Neural progenitor cell (in vitro differentiated cells): Measurements from ENCODE around the gene AMZ2. TPM values are rescaled to one million over a fixed set of nuclear protein-coding genes. Genes with fewer than 3 reads are reported as not detected.
"Not testable (repeated sequence)": the region's sequence is repeated elsewhere in the genome, so short reads cannot be mapped to it uniquely, and the experiment has no call there.

Experiments
- DNase-seq: peaks from one replicate; pipeline ENCODE4 v3.0.0-alpha.2; 2016; ENCODE audit warnings: low spot score
- H2AFZ ChIP-seq: fragments of 200-600 bp; sonication (generic); replicated peaks from 2 replicates; pipeline ENCODE4 v1.6.1; 2016; ENCODE audit warnings: antibody characterized with exemption
- H3F3A ChIP-seq: fragments of 200-600 bp; sonication (generic); 2 replicates; pipeline ENCODE4 v1.6.1; 2016; ENCODE audit warnings: antibody characterized with exemption, low read depth
- H3K27ac ChIP-seq: fragments of 200-600 bp; sonication (generic); 2 replicates; pipeline ENCODE4 v1.5.1; 2016; ENCODE audit warnings: mild to moderate bottlenecking
- H3K27me3 ChIP-seq: fragments of 200-600 bp; sonication (generic); 2 replicates; pipeline ENCODE4 v1.6.1; 2016; ENCODE audit warnings: mild to moderate bottlenecking, moderate library complexity
- H3K36me3 ChIP-seq: fragments of 200-600 bp; sonication (generic); 2 replicates; pipeline ENCODE4 v1.5.1; 2016
- H3K4me1 ChIP-seq: fragments of 200-600 bp; sonication (generic); 2 replicates; pipeline ENCODE4 v1.6.1; 2016; ENCODE audit warnings: mixed run types
- H3K4me2 ChIP-seq: fragments of 200-600 bp; sonication (generic); 2 replicates; pipeline ENCODE4 v1.6.1; 2016
- H3K4me3 ChIP-seq: fragments of 200-600 bp; sonication (generic); 2 replicates; pipeline ENCODE4 v1.5.1; 2016
- H3K79me2 ChIP-seq: fragments of 200-600 bp; sonication (generic); 2 replicates; pipeline ENCODE4 v1.6.1; 2016; ENCODE audit warnings: low read depth
- H3K9ac ChIP-seq: fragments of 200-600 bp; sonication (generic); 2 replicates; pipeline ENCODE4 v1.6.1; 2016
- H3K9me3 ChIP-seq: fragments of 200-600 bp; sonication (generic); 2 replicates; pipeline ENCODE4 v1.5.1; 2016; ENCODE audit warnings: low read depth
- H4K20me1 ChIP-seq: fragments of 200-600 bp; sonication (generic); 2 replicates; pipeline ENCODE4 v1.6.1; 2016; ENCODE audit warnings: low read depth
- H3K27ac Mint-ChIP-seq: 3 replicates; pipeline ENCODE4 v1.8.0; 2021; ENCODE audit warnings: mixed read lengths
- H3K27me3 Mint-ChIP-seq: 2 replicates; pipeline ENCODE4 v1.8.0; 2022; ENCODE audit warnings: low read depth, mild to moderate bottlenecking, inconsistent platforms, moderate library complexity, mixed read lengths; ENCODE audit not compliant: insufficient read depth
- H3K36me3 Mint-ChIP-seq: 3 replicates; pipeline ENCODE4 v1.8.0; 2021; ENCODE audit warnings: mixed read lengths
- H3K4me1 Mint-ChIP-seq: 3 replicates; pipeline ENCODE4 v1.8.0; 2021; ENCODE audit warnings: mixed read lengths
- H3K4me3 Mint-ChIP-seq: 3 replicates; pipeline ENCODE4 v1.8.0; 2021; ENCODE audit warnings: mild to moderate bottlenecking, moderate library complexity, mixed read lengths
- H3K9me3 Mint-ChIP-seq: 3 replicates; pipeline ENCODE4 v1.8.0; 2020; ENCODE audit warnings: mixed read lengths
- EZH2 ChIP-seq: fragments of 200-600 bp; sonication (generic); IDR thresholded peaks from 2 replicates; pipeline ENCODE4 v1.6.1; 2017; ENCODE audit warnings: antibody characterized with exemption, mild to moderate bottlenecking, moderate library complexity
- EZH2phosphoT487 ChIP-seq: fragments of 200-600 bp; sonication (generic); IDR thresholded peaks from 2 replicates; pipeline ENCODE4 v1.6.1; 2017; ENCODE audit warnings: antibody characterized with exemption
- total RNA-seq: library from RNA; depleted of rRNA; stranded (reverse); fragments of >200 nt; gene quantifications from 2 replicates; pipeline ENCODE4 v1.2.3, GENCODE V29; 2015; ENCODE audit warnings: low replicate concordance
- TF ChIP-seq, protein P1 (sequence below): fragments of 200-600 bp; sonication (generic); IDR thresholded peaks from 2 replicates; pipeline ENCODE4 v1.5.1; 2017; ENCODE audit warnings: antibody characterized with exemption, mild to moderate bottlenecking

AMZ2 gene
- total RNA-seq, 1 donor from 2014 or later: 150 TPM

DNA sequence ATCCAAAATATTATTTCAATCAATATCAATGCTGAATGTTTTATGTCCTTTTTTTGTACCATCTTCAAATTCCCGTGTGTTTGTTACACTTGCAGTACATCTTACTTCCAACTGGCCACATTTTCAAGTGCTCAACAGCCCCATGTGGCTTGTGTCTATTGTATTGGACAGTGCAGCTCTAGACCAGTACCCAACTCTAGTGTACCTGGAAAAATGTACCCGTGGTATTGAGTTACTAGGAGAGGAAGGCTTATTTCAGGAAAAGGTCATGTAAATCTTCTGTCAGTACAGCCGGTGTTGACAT is 11.8 kb downstream of the AMZ2 start:
- not testable (repeated sequence) for H3K4me2 ChIP-seq, H3K27me3 Mint-ChIP-seq, H3K9ac ChIP-seq, DNase-seq, H3K27ac ChIP-seq, H4K20me1 ChIP-seq, H3K9me3 Mint-ChIP-seq, H2AFZ ChIP-seq, H3K79me2 ChIP-seq, H3F3A ChIP-seq, H3K9me3 ChIP-seq, H3K36me3 ChIP-seq, H3K27me3 ChIP-seq, H3K4me1 ChIP-seq, H3K27ac Mint-ChIP-seq, H3K4me3 ChIP-seq
- peaks cover 12% of the 10 kb centered on the region for H3K36me3 Mint-ChIP-seq
- peak overlapping the region; percentile 67 for H3K4me3 Mint-ChIP-seq
- peaks cover 23% of the 10 kb centered on the region for H3K4me1 Mint-ChIP-seq

DNA sequence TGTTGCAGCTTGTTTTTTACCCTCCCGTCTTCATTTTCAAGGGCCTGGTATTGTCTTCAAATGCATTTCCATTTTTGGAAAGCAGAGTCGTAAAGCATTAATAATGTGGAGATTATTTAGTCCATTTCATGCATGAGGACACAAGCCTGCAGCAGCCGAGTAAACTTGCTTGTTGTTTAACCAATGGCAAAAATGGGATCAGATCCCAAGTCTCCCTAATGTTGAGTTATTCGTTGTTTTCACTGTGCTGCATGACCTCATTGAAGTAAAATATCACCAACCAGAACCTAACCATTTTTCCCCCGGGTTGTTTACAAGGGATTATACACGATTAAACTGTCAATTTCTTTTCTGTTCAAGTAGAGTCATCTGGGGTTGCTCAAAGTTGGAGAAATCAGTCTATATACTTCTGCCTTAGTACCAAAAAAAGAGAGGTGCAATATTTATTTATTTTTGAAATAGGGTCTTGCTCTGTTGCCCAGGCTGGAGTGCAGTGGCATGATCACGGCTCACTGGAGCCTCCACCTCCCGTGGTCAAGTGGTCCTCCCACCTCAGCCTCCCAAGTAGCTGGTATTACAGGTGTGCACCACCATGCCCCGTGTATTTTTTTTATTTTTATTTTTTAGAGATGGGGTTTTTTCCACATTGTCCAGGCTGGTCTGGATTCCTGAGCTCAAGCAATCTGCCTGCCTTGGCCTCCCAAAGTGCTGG is 12.4 kb downstream of the AMZ2 start:
- no peak overlapping the region for H3K4me3 Mint-ChIP-seq

DNA sequence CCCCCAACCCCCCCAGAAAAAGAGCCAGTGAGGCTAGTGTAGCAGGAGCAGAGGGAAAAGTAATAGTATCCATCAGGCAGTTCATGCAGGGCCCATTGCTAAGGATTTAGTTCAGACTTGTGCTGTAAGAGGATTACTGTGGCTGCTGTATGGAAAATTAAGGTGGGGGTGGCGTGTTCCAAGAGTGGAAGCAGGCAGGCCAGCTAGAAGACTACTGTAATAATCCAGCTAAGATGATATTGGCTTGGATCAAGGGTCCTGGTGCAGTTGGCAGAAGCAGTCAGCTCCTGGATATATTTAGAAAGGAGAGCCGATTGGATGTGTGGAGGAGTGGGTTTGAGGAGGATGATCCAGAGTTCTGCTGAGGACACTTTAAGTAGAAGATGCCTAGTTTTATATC is 14.6 kb downstream of the AMZ2 start:
- not testable (repeated sequence) for H3K27ac ChIP-seq, DNase-seq, H3K9ac ChIP-seq, H3K36me3 Mint-ChIP-seq, H3K27me3 Mint-ChIP-seq, H3K4me3 Mint-ChIP-seq, H3K36me3 ChIP-seq, H3K4me2 ChIP-seq, H3K4me3 ChIP-seq, H3K9me3 ChIP-seq, H3K27me3 ChIP-seq, H3K4me1 ChIP-seq, H3F3A ChIP-seq, H3K9me3 Mint-ChIP-seq, H3K79me2 ChIP-seq, H4K20me1 ChIP-seq
- Mint-ChIP-seq H3K4me1 (peaks cover 23% of the 10 kb centered on the region), H3K27ac (peak overlapping the region; percentile 12)
- H2AFZ ChIP-seq: peak overlapping the region; percentile 4

More for the DNA sequence above, 12.4 kb downstream of the AMZ2 start:
- Mint-ChIP-seq H3K27ac (no peak overlapping the region), H3K4me1 (peaks cover 23% of the 10 kb centered on the region), H3K27me3 (no peaks in the 10 kb centered on the region), H3K9me3 (no peaks in the 10 kb centered on the region), H3K36me3 (peaks cover 9% of the 10 kb centered on the region)
- H3F3A ChIP-seq: peaks cover 9% of the 10 kb centered on the region
- no peaks in the 10 kb centered on the region for H3K79me2 ChIP-seq
- H4K20me1 ChIP-seq: no peaks in the 10 kb centered on the region
- H3K4me1 ChIP-seq: no peaks in the 10 kb centered on the region
- H3K27me3 ChIP-seq: peaks cover 4% of the 10 kb centered on the region
- TF ChIP-seq, protein P1, sequence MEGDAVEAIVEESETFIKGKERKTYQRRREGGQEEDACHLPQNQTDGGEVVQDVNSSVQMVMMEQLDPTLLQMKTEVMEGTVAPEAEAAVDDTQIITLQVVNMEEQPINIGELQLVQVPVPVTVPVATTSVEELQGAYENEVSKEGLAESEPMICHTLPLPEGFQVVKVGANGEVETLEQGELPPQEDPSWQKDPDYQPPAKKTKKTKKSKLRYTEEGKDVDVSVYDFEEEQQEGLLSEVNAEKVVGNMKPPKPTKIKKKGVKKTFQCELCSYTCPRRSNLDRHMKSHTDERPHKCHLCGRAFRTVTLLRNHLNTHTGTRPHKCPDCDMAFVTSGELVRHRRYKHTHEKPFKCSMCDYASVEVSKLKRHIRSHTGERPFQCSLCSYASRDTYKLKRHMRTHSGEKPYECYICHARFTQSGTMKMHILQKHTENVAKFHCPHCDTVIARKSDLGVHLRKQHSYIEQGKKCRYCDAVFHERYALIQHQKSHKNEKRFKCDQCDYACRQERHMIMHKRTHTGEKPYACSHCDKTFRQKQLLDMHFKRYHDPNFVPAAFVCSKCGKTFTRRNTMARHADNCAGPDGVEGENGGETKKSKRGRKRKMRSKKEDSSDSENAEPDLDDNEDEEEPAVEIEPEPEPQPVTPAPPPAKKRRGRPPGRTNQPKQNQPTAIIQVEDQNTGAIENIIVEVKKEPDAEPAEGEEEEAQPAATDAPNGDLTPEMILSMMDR: no peak
- TF ChIP-seq EZH2phosphoT487 (no peak), EZH2 (no peak)
- H3K36me3 ChIP-seq: no peaks in the 10 kb centered on the region
- no peak overlapping the region for H3K4me3 ChIP-seq
- no peak overlapping the region for H3K27ac ChIP-seq
- no peak for DNase-seq
- no peak overlapping the region for H3K4me2 ChIP-seq
- no peak overlapping the region for H3K9ac ChIP-seq
- no peak overlapping the region for H2AFZ ChIP-seq
- no peaks in the 10 kb centered on the region for H3K9me3 ChIP-seq

DNA sequence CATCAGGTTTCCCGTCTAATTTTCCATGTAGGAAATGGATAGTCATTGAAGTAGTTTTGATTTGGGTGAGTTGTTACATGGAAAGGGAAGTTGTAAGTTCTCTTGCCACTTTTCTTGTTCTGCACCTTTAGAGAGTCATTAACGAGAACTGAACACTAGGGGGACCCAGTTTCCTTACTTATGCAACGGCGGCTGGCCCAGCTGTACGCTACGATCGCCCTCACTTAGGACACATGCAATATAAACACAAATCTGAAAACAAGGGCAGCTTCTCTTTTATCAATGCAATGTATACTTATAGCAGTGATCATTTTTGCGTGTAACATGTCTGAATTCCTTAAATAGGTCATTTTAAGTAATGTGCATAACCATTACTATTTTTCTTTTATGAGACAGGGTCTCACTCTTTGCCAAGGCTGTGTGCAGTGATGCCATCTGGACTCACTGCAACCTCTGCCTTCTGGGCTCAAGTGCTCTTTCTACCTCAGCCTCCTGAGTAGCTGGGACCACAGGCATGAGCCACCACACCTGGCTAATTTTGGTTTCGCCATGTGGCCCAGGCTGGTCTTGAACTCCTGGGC is 15.3 kb downstream of the AMZ2 start:
- not testable (repeated sequence) for H3K4me2 ChIP-seq, H3K9me3 ChIP-seq, H3K36me3 ChIP-seq, H3K4me3 ChIP-seq, H3K27ac ChIP-seq, H3K36me3 Mint-ChIP-seq, H4K20me1 ChIP-seq, H3K27me3 ChIP-seq, H3K4me3 Mint-ChIP-seq, H3K9ac ChIP-seq, H3K79me2 ChIP-seq, H3K4me1 ChIP-seq, H3K27me3 Mint-ChIP-seq, H3K9me3 Mint-ChIP-seq, H3F3A ChIP-seq
- H3K27ac Mint-ChIP-seq: peak overlapping the region; percentile 12
- DNase-seq: peak; percentile 42
- peak overlapping the region; percentile 4 for H2AFZ ChIP-seq
- TF ChIP-seq, protein P1: peak; percentile 63
- H3K4me1 Mint-ChIP-seq: peaks cover 23% of the 10 kb centered on the region

DNA sequence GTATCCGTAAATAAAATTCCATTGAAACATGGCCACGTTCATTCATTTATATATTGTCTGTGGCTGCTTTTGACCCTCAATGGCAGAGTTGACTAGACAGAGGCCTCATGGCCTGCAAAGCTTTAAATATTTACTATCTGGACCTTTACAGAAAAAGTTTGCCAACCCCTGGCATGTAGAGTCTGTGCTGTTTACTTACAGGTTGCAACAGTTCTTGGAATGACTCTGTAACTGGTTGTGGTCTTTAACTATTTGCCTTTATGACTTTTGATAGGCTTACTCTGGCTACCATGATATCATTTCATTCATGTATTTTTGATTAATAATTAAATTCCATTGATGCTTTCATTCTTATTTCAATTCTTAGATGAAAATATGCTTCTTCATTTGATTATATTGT is 18.0 kb downstream of the AMZ2 start:
- H3K27ac Mint-ChIP-seq: not testable (repeated sequence)

More for the DNA sequence above, 18.0 kb downstream of the AMZ2 start:
- H3K27me3 ChIP-seq, H3K4me1 Mint-ChIP-seq, H3K79me2 ChIP-seq, H3K4me2 ChIP-seq, H2AFZ ChIP-seq, H3K9me3 Mint-ChIP-seq, DNase-seq, H3K36me3 ChIP-seq, H3K9ac ChIP-seq, H3K27ac ChIP-seq, H3K4me3 ChIP-seq, H3K9me3 ChIP-seq, H3F3A ChIP-seq, H4K20me1 ChIP-seq, H3K4me1 ChIP-seq, H3K36me3 Mint-ChIP-seq, H3K27me3 Mint-ChIP-seq, H3K4me3 Mint-ChIP-seq: not testable (repeated sequence)
